GM21423 (cell line): Measurements from ENCODE around the gene PAFAH1B2.
A peak's percentile ranks its signal among the peaks of the same experiment; 100 is the strongest.
"Not testable (repeated sequence)": the region's sequence is repeated elsewhere in the genome, so short reads cannot be mapped to it uniquely, and the experiment has no call there.

Source experiments
- ATAC-seq: cut with Tn5 transposase; IDR thresholded peaks from one replicate; pipeline ENCODE4 v1.9.1; 2021; ENCODE audit warnings: mild to moderate bottlenecking, moderate library complexity; ENCODE audit not compliant: unreplicated experiment

The PAFAH1B2 gene, protein sequence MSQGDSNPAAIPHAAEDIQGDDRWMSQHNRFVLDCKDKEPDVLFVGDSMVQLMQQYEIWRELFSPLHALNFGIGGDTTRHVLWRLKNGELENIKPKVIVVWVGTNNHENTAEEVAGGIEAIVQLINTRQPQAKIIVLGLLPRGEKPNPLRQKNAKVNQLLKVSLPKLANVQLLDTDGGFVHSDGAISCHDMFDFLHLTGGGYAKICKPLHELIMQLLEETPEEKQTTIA

DNA sequence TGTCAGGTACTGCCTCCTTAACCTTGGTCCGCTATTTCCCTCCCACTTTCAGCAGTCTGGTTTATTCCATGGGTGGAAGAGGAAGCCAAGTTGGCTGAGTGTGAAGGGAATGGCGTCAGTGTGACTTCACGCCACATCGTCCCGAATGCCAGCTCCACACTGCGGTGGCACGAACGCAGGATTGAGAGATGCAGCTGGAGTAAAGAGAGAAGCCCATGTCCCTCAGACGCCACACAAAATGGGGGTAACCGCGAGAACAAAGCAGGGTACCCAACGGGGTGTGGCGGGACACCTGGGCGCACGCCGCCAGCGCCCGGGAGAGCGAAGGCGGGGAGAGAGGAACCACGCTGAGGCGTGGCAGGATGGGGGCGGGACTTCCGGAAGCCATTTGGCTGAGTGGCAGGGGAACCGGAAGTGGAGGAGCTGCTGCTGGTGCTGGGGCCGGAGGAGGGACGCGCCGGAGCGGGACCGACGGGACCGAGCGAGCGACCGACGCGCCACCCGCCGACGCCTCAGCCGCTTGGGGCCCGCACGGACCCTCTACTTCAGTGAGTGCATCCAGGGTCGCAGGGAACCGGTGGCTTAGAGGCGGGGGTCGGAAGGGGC lies at the start of gene PAFAH1B2:
Gene PAFAH1B2, plus strand, starts transcription at position 417 of the 606 bp plus-strand sequence. CDS start 8,161 bp downstream, outside the sequence.
- ATAC-seq, result peak; percentile 98

DNA sequence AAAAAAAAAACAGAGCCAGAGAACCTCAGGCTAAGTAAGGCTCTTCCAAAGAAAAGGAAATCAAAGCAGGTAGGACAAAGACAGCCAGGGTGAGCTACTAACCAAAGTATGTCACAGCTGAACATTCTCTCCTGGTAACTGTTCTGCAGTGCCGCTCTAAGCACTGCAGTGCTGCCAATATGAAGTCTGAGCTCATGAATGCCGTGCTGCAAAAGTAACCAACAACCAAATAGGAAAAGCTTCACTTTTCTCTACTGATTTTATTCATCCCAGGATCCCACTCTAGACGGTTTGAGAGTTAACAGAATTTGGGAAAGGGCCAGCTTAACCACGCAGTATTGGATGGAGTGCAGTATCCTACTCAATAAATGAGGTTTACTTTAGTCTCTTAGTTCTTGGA lies 49.3 kb upstream of the PAFAH1B2 start:
- no peak for ATAC-seq

DNA sequence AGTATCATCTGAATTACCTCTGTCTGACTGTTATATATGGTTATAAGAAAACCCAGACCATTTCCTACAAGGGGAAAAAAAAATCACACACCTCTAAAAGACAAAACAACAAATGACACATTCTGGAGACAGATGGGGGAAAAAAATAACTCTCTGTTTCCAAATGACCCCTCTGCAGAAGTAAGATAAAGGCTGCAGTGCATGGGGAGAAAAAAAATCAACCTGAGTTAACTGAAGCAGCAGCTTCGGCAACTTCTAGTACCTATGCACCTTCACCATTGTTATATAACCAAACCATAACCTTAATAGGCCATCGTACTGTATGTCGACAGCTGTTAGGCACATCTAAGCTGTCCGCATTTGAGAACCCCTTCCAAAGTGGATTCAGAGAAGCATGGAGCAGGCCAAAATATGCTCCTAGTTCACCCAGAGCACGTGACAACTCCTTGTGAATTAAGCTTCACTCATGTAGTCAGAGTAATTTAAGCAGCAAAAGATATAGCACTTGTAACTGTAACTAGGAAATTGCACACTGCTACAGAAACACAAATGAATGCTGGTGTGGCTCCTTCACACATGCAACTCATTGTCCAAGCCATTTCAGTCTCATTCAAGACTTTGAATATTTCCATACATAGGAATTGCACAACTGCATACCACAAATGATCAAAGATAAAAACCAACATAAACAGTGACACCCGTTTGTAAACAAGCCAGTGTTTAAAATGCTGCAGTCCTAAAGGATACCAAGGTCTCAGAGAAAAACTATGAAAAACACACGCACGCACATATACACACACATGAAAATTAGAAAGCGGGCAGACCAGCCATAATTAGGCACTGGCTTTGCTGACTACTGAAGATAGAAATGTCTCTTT lies 48.6 kb upstream of the PAFAH1B2 start:
- ATAC-seq, result no peak

DNA sequence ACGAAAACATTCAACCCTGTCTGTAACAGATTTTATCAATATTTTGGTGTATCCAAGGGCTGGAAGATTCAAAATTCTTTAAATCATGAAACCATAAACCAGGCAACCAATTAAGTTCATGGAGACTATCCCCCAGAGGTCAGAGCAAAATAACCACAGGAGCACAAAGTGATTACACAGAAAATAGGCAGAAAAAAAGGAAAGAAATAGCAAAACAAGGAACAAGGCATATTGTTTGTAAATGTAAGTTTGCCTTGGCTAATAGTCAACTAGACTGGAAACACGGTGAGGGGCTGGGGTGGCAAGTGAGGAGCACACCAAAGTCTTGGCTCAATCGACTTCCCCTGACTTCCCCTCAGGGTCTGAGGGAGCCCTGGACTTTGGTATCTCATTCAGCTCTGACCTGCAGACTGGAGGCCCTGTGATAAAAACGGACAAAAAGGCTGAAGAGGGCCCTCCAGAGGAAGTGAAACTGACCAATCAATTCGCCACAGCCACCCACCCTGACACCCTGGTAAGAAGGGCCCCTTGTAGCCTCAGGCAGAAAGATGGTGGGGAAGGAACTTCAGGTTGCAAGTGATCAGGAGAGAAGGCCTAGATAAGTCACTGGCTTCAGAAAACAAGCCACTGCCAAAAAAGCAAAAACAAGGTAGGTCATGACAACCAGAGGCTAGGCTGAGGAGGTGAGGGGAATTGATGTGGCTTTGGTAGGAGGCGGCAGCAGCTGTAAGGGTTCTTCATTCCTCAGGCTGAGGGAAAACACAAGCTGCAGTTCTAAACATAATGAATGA lies 47.7 kb upstream of the PAFAH1B2 start:
- no peak for ATAC-seq

DNA sequence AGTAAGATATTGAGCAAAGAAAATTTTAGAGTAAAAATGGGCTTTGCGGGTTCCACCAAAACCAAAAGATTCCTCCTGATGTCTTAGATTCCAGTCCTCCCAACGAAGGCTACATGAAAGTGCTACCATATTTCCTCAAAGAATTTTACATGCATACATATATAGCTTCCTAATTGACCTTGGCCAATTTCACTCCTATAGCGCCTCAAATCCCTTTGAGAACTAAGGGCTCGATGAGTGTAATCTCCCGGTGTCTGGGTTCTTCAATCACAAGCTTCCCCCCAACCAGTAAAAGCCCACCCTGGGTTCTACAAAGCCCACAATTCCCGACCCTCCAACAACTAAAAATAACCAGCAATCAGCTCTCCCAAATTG lies 47.1 kb upstream of the PAFAH1B2 start:
- no peak for ATAC-seq

DNA sequence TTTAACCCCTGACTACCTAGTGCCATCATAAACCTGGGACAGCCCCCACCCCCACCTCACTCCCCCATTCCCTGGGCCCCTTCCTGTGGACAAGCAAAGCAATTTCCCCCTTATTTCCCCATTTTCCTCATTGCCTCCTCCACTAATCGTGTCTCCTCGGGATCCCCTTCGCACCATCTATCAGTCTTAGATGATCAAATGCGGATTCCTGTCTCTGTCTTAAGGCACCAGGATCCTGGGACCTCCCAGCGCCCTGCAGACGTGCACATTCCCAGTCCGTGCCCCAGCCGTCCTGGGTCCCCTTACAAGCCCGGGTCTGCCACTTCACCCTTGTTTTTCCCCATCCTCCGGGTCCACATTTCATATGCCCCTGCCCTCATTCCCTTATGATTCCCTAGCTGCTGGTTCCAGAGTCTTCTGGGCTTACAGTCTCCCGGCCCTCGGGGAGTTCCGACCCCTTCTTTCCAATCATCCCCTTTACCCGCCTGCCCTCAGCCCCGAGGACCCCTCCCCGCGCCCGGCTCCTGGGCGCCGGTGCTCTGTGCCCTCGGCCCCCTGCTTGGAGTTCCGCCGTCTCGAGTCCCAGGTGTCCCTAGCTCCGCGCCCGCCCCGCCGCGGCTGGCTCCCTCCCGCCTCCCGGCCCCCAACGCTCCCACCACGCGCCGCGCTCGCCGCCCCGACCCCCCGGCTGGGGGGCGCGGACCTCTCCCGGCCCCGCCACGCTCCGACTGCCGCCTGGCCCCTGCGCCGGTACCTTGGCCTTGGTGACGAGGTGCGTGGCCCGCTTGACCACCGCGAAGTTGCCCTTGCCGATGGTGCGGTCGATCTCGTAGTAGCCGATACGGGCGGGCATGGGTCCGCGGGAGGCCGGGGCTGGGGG lies 46.5 kb upstream of the PAFAH1B2 start:
- peak; percentile 20 for ATAC-seq

DNA sequence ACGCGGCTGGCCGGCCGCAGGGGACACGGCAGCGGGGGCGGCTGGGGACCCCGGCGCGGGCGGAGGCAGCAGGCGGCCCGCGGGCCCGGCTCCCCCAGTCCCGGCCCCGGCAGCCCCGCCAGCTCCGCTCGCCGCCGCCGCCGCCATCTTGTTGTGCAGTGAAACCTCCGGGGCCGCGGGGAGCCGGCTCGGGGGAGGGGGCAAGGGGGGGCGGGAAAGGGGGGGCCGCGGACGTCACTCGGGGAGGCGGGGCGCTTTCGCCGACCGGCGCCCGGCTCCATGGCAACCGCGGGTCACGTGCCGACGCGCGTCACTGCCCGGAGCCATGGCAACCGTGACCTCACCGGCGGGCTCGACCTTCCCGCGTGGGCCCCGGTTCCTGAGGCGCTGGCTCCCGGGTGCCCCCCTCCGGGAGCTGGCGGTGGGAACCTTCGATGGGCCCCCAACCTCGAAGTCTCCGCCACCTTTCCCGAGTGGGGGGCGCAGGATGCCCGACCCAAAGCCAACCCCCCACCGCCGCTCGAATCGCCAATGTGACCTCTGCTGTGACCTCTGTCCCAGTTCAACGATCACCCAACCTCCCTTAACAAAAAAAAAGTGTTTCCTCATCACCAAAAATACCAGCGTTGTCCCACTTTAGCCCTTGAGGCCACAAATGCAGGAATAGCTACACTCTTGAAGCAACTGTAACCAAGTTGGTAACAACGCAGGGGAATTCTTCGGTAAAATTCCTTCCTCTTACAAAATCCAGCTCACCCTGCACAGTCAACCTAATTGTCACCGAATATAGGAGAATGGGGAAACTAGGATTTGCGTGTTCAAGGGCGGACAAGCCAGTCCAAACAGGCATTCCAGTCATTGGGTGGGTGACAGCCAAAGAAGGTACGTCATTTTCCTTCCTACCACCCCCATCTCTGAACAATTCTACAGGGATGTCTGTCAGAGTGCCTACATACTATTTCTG lies 45.5 kb upstream of the PAFAH1B2 start, which contains the start of gene SIK3:
Gene SIK3, minus strand, starts transcription at position 160 of the 964 bp plus-strand sequence. Its CDS starts 13 bp downstream, at position 147.
- peak; percentile 84 for ATAC-seq

DNA sequence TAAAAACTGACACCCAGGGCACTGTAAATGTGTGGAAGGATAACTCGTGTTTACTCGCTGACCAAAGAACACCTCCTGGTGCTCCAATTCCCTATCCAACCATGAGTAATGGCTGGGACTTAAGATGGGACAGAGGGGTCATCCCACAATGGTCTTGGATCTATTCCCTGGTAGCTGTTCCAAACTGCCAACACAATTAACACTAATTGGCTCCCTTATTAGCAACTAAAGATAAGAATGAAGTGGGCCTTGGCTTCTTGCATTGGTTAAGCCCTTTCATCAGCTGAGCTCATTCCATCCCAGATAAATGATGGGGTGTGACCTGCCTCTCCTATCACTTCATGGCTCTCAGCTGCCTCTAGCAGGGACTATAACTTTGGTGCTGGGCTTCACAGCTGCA lies 44.4 kb upstream of the PAFAH1B2 start:
- ATAC-seq, result no peak

DNA sequence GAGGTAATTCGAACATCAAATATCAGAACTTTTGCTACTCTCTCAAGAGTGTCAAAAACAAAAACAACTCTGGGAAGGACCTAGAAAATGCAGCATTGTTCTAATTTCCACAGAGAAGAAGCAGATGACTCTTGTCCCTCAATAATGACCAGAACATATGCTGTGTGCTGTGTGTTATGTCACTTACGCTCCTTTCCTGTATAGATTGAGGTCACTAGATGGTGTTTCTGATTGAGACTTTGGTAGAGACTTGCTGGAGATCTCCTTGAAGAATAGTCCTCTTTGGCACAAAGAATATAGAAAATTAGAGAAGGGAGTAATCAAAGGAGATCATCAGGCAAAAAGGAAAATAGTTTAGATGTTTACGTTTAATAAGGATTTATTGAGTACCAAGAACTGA lies 43.5 kb upstream of the PAFAH1B2 start:
- no peak for ATAC-seq

DNA sequence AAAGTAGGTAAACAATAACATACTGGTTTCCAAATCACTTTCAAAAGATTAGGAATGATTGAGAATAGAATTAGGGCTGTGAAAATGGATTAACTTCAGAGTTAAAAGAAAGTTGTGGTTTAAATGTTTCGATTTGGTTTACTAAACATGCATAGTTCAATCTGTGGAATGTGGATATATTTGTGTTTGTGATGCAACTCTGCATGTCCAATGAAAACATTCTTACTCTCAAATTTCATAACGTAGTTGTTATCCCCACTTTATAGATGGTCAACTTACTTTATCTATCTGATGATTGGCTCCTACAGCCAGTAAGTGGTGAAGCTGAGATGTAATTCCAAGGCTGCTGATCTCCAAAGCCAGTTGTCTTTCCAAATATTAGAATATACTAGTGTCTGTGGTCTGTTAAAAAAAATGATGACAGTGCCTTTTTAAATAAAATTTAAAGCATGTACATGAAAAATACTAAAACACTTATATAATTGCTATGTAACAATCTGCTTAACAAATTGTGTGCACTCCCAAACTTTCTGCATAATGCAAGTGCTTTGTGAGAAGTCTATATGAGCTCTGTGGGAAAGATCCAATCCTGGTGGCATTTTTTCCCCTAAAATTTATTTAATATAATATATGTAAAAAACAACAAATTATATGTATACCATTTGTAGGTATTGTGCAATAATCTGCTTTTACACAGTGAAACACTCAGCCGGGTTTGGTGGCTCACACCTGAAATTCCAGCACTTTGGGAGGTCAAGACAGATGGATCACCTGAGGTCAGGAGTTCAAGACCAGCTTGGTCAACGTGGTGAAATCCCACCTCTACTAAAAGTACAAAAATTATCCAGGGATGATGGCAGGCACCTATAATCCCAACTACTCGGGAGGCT lies 36.1 kb upstream of the PAFAH1B2 start:
- no peak for ATAC-seq

DNA sequence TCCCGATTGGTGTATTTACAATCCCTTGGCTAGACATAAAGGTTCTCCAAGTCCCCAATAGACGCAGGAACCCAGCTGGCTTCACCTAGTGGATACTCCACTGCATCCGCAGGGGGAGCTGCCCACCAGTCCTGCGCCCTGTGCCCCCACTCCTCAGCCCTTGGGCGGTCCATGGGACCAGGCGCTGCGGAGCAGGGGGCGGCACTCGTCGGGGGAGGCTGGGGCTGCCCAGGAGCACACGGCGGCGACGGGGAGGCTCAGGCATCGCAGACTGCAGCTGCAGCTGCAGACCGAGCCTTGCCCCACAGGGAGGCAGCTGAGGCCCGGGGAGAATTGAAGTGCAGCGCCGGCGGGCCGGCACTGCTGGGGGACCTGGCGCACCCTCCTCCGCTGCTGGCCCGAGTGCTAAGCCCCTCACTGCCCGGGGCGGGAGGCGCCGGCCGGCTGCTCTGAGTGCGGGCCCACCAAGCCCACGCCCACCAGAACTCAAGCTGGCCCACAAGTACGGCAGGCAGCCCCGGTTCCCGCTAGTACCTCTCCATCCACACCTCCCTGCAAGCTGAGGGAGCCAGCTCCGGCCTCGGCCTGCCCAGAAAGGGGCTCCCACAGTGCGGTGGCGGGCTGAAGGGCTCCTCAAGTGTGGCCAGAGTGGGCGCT lies 33.7 kb upstream of the PAFAH1B2 start:
- no peak for ATAC-seq

DNA sequence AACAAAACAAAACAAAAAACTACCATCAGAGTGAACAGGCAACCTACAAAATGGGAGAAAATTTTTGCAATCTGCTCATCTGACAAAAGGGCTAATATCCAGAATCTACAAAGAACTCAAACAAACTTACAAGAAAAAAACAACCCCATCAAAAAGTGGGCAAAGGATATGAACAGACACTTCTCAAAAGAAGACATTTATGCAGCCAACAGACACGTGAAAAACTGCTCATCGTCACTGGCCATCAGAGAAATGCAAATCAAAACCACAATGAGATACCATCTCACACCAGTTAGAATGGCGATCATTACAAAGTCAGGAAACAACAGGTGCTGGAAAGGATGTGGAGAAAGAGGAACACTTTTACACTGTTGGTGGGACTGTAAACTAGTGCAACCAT lies 31.6 kb upstream of the PAFAH1B2 start:
- ATAC-seq, result not testable (repeated sequence)

DNA sequence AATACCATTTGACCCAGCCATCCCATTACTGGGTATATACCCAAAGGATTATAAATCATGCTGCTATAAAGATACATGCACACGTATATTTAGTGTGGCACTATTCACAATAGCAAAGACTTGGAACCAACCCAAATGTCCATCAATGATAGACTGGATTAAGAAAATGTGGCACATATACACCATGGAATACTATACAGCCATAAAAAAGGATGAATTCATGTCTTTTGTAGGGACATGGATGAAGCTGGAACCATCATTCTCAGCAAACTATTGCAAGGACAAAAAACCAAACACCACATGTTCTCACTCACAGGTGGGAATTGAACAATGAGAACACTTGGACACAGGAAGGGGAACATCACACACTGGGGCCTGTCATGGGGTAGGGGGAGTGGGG lies 31.1 kb upstream of the PAFAH1B2 start:
- ATAC-seq, result not testable (repeated sequence)

DNA sequence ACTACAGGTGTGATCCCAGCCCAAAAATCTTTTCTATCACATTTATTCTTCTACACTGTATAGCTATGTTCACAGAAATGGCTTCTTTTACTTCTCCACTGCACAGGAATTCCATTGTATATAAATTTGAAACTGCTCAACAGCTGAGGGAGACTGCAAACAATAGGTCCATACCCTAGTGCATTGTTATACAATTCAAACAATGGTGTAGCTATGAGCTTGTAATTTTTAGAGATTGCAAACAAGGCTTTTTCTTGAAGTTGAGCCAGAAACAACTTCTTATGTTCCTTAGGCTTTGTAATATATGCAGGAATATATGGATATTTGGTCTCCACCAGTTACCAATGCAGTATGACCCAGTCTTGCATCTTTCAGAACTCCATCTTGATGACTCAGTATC lies 26.4 kb upstream of the PAFAH1B2 start:
- no peak for ATAC-seq

DNA sequence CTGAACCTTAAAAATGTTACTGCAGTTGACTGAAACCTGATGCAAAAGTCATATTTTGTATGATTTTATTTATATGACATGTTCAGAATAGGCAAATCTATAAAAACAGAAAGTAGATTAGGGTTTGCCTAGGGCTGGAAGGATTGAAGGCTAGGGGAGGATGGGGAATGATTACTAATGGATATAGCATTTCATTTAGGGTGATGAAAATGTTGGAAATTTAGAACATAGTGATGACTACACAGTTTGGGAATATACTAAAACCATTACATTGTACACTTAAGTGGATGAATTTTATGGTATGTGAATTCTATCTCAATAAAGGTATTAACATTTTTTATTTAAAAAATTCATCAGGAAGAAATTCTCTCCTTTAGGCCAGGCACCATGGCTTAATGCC lies 22.9 kb upstream of the PAFAH1B2 start:
- ATAC-seq, result no peak

DNA sequence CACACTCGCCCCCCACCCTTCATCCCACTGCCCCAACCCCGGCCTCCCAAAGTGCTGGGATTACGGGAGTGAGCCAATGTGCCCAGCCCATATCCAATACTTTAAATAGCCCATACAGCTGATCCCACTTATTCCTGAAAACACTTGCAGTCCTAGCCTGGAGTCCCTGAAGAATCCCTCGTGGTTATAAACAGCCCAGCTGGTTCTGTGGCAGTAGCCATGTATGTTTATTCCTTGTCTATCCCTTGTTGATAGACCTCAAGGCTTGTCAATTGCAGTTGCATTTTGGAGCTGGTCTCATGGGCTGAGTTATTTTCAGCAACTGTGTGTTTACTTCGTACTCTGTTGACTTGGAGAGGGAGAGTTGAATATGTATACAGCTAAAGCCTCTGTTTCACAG lies 21.5 kb upstream of the PAFAH1B2 start:
- no peak for ATAC-seq

DNA sequence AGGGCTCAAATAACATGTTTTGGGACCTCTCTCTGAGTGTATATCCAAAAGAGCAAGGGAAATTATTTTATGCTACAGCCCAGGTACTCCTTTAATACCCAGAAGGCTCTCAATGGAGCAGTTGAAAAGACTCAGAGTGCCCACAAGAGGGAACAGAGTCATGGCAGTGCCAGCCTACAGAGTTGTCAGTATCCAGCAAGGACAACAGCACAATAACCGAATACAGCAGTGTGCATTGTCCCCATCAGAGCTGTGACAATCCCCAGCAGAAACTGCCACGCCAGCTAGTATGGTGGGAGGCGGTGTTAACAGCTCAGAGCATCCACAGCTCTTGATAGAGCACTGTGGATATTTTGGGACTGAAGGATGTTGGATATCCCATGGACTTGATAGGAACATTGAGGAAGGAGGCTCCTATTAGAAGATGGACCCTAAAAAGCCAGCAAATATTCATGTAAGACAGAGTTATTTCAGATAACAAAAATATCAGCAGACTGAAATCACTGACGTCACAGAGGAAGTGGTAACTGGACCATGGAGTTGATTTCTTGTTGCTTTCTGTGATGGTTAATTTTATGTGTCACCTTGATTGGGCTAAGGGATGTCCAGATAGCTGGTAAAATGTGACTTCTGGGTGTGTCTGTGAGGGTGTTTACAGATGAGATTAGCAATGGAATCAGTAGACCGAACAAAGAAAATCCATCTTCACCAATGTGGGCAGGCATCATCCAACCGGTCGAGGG lies 17.7 kb upstream of the PAFAH1B2 start:
- no peak for ATAC-seq
